ENCODE measurements around the gene ITPKC. TPM values are rescaled to one million over a fixed set of nuclear protein-coding genes. Genes with fewer than 3 reads are reported as not detected.
A peak's percentile ranks its signal among the peaks of the same experiment; 100 is the strongest.

Gene ITPKC
- total and polyA plus RNA-seq, 9 of the 15 experiments (the other 6 are each of a cell fraction or from before 2014, with no cell fraction given) = 0.08 to 9.3 (median 5.8) TPM

DNA sequence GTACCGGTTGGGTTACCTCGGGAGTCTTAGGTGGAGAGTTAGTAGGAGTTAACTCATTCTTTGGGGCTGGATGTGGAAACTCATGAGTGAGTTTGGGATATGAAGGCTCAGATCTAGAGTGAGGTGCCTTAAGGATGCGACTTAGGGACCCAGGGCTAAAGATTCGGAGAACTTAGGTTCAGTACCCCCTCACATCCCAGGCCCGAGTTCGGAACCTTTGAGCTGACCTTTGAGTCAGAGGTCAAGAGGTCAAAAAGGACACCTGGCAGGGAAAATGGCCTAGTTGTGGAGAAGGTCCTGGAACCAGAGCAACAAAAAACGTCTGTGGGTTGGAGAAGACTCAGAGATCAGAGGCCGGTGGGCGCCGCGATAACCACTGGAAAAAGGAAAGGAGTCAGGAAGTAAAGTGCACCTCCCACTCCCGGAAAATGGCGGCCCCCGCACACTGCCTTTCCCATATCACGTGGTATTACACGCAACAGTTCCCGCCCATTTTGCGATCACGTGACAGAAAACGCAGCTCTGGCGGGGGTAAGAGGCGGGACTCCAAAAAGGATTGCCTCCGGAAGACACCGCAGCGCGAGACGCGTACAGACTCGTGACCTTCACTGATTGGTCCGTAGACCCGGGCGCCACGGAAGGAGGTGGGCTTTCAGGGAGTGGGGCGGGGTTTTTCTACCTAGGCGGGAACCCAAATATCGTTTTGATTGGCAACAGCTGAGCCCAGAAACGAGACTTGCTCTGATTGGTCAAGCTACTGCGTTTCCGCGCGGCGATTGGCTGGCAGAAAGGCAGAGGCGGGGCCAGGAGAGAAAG is 33.4 kb downstream of the ITPKC start, which contains the start of gene ACTMAP (continued):
- TF ChIP-seq, protein P1, sequence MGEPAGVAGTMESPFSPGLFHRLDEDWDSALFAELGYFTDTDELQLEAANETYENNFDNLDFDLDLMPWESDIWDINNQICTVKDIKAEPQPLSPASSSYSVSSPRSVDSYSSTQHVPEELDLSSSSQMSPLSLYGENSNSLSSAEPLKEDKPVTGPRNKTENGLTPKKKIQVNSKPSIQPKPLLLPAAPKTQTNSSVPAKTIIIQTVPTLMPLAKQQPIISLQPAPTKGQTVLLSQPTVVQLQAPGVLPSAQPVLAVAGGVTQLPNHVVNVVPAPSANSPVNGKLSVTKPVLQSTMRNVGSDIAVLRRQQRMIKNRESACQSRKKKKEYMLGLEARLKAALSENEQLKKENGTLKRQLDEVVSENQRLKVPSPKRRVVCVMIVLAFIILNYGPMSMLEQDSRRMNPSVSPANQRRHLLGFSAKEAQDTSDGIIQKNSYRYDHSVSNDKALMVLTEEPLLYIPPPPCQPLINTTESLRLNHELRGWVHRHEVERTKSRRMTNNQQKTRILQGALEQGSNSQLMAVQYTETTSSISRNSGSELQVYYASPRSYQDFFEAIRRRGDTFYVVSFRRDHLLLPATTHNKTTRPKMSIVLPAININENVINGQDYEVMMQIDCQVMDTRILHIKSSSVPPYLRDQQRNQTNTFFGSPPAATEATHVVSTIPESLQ (CRISPR knock-in tag; IDR thresholded peaks at IDR 0.05) = no peak; the same call in 1 of the 2 replicates
- TF ChIP-seq HES1 (IDR thresholded peaks at IDR 0.05; ENCODE audit: low read depth) (peak; percentile 21; the same call in 1 of the 2 replicates), HDAC2 (IDR thresholded peaks at IDR 0.05) (peak; percentile 46; the same call in 1 of the 2 replicates), ZNF282 (CRISPR knock-in tag; IDR thresholded peaks at IDR 0.05) (no peak), ZNF551 (CRISPR knock-in tag; IDR thresholded peaks at IDR 0.05) (no peak), TGIF2 (CRISPR knock-in tag; IDR thresholded peaks at IDR 0.05) (no peak), PHF8 (IDR thresholded peaks at IDR 0.05; ENCODE audit: borderline replicate concordance, low read length) (peak; percentile 43; the same call in 1 of the 2 replicates), XRCC5 (IDR thresholded peaks at IDR 0.05; ENCODE audit: low read depth, low read length) (peak; percentile 79), ZNF785 (CRISPR knock-in tag; IDR thresholded peaks at IDR 0.05) (no peak), NR2C1 (IDR thresholded peaks at IDR 0.05) (peak; percentile 96), NR2C1 (tag; IDR thresholded peaks at IDR 0.05) (peak; percentile 97), RBM14 (IDR thresholded peaks at IDR 0.05; ENCODE audit: borderline replicate concordance, insufficient read depth, low read depth, low read length) (no peak), YBX1 (IDR thresholded peaks at IDR 0.05) (no peak), HDAC1 (IDR thresholded peaks at IDR 0.05) (peak in 1 of 2 experiments; percentile 77; a peak in 2 of 4 replicates), NR3C1 (CRISPR knock-in tag; IDR thresholded peaks at IDR 0.05) (no peak), MAFG (tag; conservative IDR thresholded peaks at IDR 0.05) (no peak), ARID1B (IDR thresholded peaks at IDR 0.05) (peak; percentile 62), MEF2D (tag; conservative IDR thresholded peaks at IDR 0.05; ENCODE audit: low read depth) (peak; percentile 69), TAF15 (IDR thresholded peaks at IDR 0.05; ENCODE audit: low read depth, low read length) (no peak), HCFC1 (IDR thresholded peaks at IDR 0.05; ENCODE audit: low read depth, low read length) (peak; percentile 70; the same call in 1 of the 2 replicates), RBM34 (IDR thresholded peaks at IDR 0.05; ENCODE audit: borderline replicate concordance, insufficient read depth, low read length) (no peak), KHSRP (IDR thresholded peaks at IDR 0.05) (no peak), DPF2 (IDR thresholded peaks at IDR 0.05) (peak; percentile 82), CXXC5 (CRISPR knock-in tag; IDR thresholded peaks at IDR 0.05) (peak; percentile 99), KDM2B (CRISPR knock-in tag; IDR thresholded peaks at IDR 0.05) (no peak), ZFP1 (CRISPR knock-in tag; IDR thresholded peaks at IDR 0.05) (no peak)
- TF ChIP-seq, protein P2, sequence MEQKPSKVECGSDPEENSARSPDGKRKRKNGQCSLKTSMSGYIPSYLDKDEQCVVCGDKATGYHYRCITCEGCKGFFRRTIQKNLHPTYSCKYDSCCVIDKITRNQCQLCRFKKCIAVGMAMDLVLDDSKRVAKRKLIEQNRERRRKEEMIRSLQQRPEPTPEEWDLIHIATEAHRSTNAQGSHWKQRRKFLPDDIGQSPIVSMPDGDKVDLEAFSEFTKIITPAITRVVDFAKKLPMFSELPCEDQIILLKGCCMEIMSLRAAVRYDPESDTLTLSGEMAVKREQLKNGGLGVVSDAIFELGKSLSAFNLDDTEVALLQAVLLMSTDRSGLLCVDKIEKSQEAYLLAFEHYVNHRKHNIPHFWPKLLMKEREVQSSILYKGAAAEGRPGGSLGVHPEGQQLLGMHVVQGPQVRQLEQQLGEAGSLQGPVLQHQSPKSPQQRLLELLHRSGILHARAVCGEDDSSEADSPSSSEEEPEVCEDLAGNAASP (IDR thresholded peaks at IDR 0.05) = no peak
